ENCODE data around the gene ITGB1BP1. TPM values are rescaled to one million over a fixed set of nuclear protein-coding genes. Genes with fewer than 3 reads are reported as not detected.

ITGB1BP1 gene
- total and polyA plus RNA-seq, 2 of the 13 experiments (the other 11 are each of a cell fraction or from before 2014, with no cell fraction given), result 106 to 108 TPM

DNA sequence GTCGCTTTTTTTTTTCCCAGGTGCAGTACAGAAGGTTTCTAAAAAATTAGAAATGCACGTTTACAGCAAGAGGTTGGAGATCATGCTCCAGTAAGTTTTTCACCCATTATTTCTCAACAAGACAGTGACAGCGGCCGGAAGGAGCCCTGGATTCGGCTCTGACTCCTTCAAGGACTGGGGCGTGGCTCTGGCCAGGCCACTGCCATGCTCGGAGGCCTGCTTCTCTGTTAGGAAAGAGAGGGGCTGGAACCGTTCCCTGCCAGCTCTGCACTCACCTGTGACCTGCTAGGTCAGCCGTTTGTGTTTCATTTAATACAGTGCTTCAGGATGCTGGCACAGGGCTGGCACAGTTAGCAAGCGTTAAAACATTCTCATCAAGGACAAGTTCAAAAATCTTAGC, 44.4 kb upstream of the ITGB1BP1 start:
- Histone ChIP-seq H3K27ac (ENCODE audit: extremely low read length, insufficient read depth, low read length) (no peak overlapping the region), H3K9me3 (ENCODE audit: low read length) (no peaks in the 10 kb centered on the region), H3K79me2 (ENCODE audit: insufficient read depth, low read length) (no peaks in the 10 kb centered on the region), H3K27me3 (ENCODE audit: control insufficient read depth in 1 of 2, insufficient read depth in 2 of 2, low read length in 2 of 2) (no peaks in the 10 kb centered on the region), H3K4me3 (replicated peaks in 1 of 3; ENCODE audit: insufficient read depth in 1 of 3, low read depth in 2 of 3, low read length in 3 of 3) (no peak overlapping the region), H3K4me1 (ENCODE audit: insufficient read depth, low read length) (peaks cover 8% of the 10 kb centered on the region; the same call in 1 of the 2 replicates), H3K4me2 (ENCODE audit: low read depth, low read length) (no peak overlapping the region), H3K36me3 (replicated peaks in 1 of 2; ENCODE audit: control insufficient read depth in 1 of 2, insufficient read depth in 2 of 2, low read length in 2 of 2) (peaks cover 12 to 56% of the 10 kb centered on the region in 2 experiments), H3K9ac (ENCODE audit: insufficient read depth, low read depth, low read length) (no peak overlapping the region), H2AFZ (ENCODE audit: low read length) (no peak overlapping the region), H4K20me1 (ENCODE audit: insufficient read depth, low read length) (no peaks in the 10 kb centered on the region)
- DNase-seq (ENCODE audit: low spot score), result no peak
- no peak for ATAC-seq
- WGBS (ENCODE audit: low lambda C conversion rate), result 97% methylated on average over 10 of the region's 10 CpGs
- POLR2A ChIA-PET, result no interaction called here
- FAIRE-seq, result no peak
- no TSS peak for BruUV-seq (replicated peaks)
- no peak for TF ChIP-seq ZGPAT (CRISPR knock-in tag; IDR thresholded peaks at IDR 0.05)
- no peak for TF ChIP-seq HDAC6 (IDR thresholded peaks at IDR 0.05; ENCODE audit: low read depth, low read length)
- no peak for TF ChIP-seq SIN3A (IDR thresholded peaks at IDR 0.05; ENCODE audit: borderline replicate concordance, low read depth, low read length)
- TF ChIP-seq, protein P1, sequence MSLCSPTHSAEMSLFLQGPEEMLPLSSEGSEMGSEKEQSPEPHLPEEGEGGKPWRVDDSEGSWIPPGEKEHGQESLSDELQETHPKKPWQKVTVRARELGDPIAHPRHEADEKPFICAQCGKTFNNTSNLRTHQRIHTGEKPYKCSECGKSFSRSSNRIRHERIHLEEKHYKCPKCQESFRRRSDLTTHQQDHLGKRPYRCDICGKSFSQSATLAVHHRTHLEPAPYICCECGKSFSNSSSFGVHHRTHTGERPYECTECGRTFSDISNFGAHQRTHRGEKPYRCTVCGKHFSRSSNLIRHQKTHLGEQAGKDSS (CRISPR knock-in tag; IDR thresholded peaks at IDR 0.05; ENCODE audit: borderline replicate concordance, low read depth), result no peak
- TF ChIP-seq, protein P2, sequence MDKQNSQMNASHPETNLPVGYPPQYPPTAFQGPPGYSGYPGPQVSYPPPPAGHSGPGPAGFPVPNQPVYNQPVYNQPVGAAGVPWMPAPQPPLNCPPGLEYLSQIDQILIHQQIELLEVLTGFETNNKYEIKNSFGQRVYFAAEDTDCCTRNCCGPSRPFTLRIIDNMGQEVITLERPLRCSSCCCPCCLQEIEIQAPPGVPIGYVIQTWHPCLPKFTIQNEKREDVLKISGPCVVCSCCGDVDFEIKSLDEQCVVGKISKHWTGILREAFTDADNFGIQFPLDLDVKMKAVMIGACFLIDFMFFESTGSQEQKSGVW (CRISPR knock-in tag; IDR thresholded peaks at IDR 0.05; ENCODE audit: borderline replicate concordance), result no peak
- no peak for TF ChIP-seq TBL1XR1 (IDR thresholded peaks at IDR 0.05; ENCODE audit: borderline replicate concordance, low read length, partially characterized antibody)
- TF ChIP-seq EHMT2 (IDR thresholded peaks at IDR 0.05; ENCODE audit: borderline replicate concordance, low read depth, low read length), result no peak
- in situ Hi-C loops (cut with HindIII; ENCODE audit: extremely low pct_ligation_motif_present, low pct_unique_long_range_greater_than_20kb) (no loop called here), intact Hi-C loops (cut with micrococcal nuclease; ENCODE audit: unreplicated experiment) (no loop called here)
- CTCF ChIA-PET (ENCODE audit: low intra/inter-chr PET ratio, low total read pairs), result no interaction called here

All from HepG2 (cell line).